ENCODE results near the gene NUDT14.

DNA sequence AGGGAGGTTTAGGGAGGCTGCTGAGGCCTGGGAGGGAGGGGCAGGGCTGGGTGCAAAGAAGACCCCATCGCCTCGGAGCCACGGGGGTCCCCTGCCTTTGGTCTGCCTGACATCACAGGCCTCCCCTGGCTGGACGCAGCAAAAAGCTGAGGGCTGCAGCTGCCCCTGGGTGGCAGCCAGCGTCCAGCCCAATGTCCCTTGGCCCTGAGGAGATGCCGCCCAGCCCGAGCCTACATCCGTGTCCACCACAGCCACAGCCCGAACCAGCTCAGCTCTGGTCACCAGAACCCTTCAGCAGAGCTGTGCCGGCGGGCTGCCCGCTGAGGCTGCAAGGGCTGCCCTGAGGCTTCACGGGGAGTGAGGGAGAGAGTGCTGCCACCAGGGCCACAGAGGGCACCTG lies 1.9 kb downstream of the NUDT14 start:
- TF ChIP-seq POLR2A (IDR thresholded peaks at IDR 0.05), result no peak
- TF ChIP-seq, protein P1, sequence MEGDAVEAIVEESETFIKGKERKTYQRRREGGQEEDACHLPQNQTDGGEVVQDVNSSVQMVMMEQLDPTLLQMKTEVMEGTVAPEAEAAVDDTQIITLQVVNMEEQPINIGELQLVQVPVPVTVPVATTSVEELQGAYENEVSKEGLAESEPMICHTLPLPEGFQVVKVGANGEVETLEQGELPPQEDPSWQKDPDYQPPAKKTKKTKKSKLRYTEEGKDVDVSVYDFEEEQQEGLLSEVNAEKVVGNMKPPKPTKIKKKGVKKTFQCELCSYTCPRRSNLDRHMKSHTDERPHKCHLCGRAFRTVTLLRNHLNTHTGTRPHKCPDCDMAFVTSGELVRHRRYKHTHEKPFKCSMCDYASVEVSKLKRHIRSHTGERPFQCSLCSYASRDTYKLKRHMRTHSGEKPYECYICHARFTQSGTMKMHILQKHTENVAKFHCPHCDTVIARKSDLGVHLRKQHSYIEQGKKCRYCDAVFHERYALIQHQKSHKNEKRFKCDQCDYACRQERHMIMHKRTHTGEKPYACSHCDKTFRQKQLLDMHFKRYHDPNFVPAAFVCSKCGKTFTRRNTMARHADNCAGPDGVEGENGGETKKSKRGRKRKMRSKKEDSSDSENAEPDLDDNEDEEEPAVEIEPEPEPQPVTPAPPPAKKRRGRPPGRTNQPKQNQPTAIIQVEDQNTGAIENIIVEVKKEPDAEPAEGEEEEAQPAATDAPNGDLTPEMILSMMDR (IDR thresholded peaks at IDR 0.05), result no peak
